HL-60 (cell line): Measurements from ENCODE around the gene ASB7.

Source experiments
- DNase-seq, 2 experiments: peaks; one replicate each; pipeline ENCODE4 v3.0.0-alpha.2; 2010 to 2020; ENCODE audit warnings: low read depth in 1 of 2, low spot score in 1 of 2
- H3K27ac ChIP-seq: fragments of 250-450 bp; sonication (Bioruptor Pico); replicated peaks from 2 replicates; pipeline ENCODE4 v1.5.1; 2020; ENCODE audit warnings: mild to moderate bottlenecking, moderate library complexity
- H3K27me3 ChIP-seq: fragments of 250-450 bp; sonication (Bioruptor Pico); 2 replicates; pipeline ENCODE4 v1.5.1; 2021; ENCODE audit warnings: mild to moderate bottlenecking, moderate library complexity; ENCODE audit not compliant: insufficient read depth, poor library complexity, severe bottlenecking
- H3K4me3 ChIP-seq: replicated peaks from 2 replicates; pipeline ENCODE4 v1.5.1; 2011; ENCODE audit warnings: mild to moderate bottlenecking, control low read depth, low read length; ENCODE audit not compliant: insufficient read depth
- GABPA ChIP-seq: IDR thresholded peaks from 2 replicates; pipeline ENCODE4 v1.6.1; 2012; ENCODE audit warnings: low read depth
- POLR2AphosphoS5 ChIP-seq: IDR thresholded peaks from 2 replicates; pipeline ENCODE4 v1.6.1; 2012; ENCODE audit warnings: low read depth
- REST ChIP-seq: IDR thresholded peaks from 2 replicates; pipeline ENCODE4 v1.6.1; 2012; ENCODE audit warnings: low read depth; ENCODE audit not compliant: insufficient replicate concordance
- SPI1 ChIP-seq: IDR thresholded peaks from 2 replicates; pipeline ENCODE4 v1.6.1; 2012; ENCODE audit warnings: low read depth, mild to moderate bottlenecking, borderline replicate concordance
- TF ChIP-seq, protein P1 (sequence below): IDR thresholded peaks from one replicate; pipeline ENCODE4 v1.5.1; 2011; ENCODE audit warnings: low read length, control low read depth, inconsistent platforms; ENCODE audit not compliant: insufficient read depth

The ASB7 gene

DNA sequence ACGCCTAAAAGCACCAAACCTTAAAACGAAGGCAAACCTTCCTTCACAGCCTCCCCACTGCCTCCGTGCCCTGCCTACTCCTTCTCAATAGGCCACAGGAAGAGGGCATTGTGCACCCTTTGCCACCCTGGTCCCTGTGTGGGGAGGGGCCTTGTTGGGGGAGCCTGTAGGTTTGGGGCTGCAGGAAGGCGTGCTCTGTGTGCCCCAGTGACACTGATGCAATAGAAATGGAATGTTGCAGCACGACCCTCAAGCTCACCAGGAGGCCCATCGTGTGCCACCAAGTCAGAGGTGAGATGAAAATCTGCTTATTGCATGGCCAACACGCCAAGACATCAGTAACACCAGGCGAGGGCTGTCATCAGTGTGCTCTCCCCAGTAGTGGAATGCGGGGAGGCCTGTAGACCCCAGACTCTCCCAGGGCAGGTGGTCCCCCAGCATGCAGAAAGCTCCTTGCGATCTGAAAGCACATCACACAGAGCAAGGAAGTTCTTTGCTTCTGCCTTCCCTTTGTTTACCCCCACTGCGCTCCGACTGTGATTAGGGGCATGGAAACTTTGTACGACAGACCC, 86.2 kb downstream of the ASB7 start:
- H3K27me3 ChIP-seq, result peaks cover 3% of the 10 kb centered on the region
- DNase-seq, result no peak
- TF ChIP-seq SPI1 (no peak), POLR2AphosphoS5 (no peak), GABPA (no peak), REST (no peak)
- TF ChIP-seq, protein P1, sequence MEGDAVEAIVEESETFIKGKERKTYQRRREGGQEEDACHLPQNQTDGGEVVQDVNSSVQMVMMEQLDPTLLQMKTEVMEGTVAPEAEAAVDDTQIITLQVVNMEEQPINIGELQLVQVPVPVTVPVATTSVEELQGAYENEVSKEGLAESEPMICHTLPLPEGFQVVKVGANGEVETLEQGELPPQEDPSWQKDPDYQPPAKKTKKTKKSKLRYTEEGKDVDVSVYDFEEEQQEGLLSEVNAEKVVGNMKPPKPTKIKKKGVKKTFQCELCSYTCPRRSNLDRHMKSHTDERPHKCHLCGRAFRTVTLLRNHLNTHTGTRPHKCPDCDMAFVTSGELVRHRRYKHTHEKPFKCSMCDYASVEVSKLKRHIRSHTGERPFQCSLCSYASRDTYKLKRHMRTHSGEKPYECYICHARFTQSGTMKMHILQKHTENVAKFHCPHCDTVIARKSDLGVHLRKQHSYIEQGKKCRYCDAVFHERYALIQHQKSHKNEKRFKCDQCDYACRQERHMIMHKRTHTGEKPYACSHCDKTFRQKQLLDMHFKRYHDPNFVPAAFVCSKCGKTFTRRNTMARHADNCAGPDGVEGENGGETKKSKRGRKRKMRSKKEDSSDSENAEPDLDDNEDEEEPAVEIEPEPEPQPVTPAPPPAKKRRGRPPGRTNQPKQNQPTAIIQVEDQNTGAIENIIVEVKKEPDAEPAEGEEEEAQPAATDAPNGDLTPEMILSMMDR, result no peak
- H3K27ac ChIP-seq, result no peak overlapping the region
- no peak overlapping the region for H3K4me3 ChIP-seq

GRCh38 chr15:100689131-100689899, 86.9 kb downstream of the ASB7 start:
- H3K27ac ChIP-seq, result no peak overlapping the region
- peaks cover 3% of the 10 kb centered on the region for H3K27me3 ChIP-seq
- H3K4me3 ChIP-seq, result no peak overlapping the region
- no peak for TF ChIP-seq GABPA
- TF ChIP-seq, protein P1, result no peak
- no peak for TF ChIP-seq SPI1
- no peak for TF ChIP-seq REST
- no peak for TF ChIP-seq POLR2AphosphoS5
- no peak for DNase-seq

DNA sequence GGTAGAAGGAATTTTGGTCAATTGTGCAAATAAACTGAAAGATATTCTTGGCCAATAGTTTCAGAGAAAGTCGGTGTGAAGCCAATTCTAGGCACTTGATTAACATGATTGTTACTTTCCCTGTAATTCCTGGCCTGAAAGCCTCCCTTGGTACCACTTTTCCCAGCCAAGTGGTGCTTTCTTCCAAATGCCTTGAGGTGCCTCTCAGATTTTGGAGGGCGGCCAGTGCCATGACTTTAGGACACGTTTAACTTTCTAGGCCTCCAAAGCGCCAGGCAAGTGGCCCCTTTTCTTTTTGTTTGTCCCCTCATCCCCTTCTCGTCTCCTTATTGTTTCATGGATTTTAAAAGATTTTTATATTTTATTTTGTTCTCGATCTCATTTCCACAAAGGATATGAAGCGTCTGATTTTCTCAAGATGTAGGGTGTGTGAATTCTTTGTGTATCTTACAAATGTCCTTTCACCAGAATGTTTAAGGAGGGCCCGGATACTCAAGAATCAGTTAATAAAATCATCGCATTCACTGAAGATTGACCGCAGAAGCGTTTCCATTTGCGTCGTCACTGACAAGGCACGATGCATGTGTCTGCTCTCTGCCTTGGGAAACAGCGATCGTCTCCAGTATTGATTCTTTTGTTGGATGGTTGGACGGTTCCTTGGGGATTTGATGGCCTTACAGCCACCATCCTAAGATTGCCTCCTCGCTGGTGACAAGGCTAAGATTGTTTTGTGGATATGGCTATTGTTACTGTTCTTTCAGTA, 87.8 kb downstream of the ASB7 start:
- Histone ChIP-seq H3K4me3 (no peak overlapping the region), H3K27me3 (peaks cover 3% of the 10 kb centered on the region), H3K27ac (no peak overlapping the region)
- no peak for DNase-seq
- TF ChIP-seq SPI1, result no peak
- no peak for TF ChIP-seq GABPA

DNA sequence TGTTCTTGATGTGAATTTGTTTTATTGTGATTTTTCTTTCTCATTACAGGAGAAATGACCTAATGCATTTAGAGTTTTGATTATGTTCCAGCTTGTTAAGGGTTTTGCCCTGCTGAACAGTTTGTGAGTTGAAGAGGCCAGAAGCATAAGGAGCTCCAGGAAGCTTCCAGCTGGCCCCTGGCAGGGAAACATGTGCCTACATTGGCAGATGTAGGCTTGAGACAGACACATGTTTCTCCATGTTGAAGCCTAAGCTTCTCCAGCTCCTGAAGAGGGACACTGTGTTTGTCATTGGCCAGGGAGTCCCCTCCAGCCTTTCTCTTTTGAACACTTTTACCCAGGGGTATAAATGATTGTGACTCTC, 88.4 kb downstream of the ASB7 start:
- Histone ChIP-seq H3K27ac (no peak overlapping the region), H3K4me3 (no peak overlapping the region), H3K27me3 (peaks cover 3% of the 10 kb centered on the region)
- TF ChIP-seq SPI1 (no peak), GABPA (no peak), REST (no peak), POLR2AphosphoS5 (no peak)
- TF ChIP-seq, protein P1, result no peak
- no peak for DNase-seq
